ENCODE measurements around the gene ZNF625.
"Not testable (repeated sequence)": the region's sequence is repeated elsewhere in the genome, so short reads cannot be mapped to it uniquely, and the experiment has no call there.

ZNF625 gene

GRCh38 chr19:12137221-12137940 lies 19.2 kb downstream of the ZNF625 start:
- DNase-seq, result no peak

DNA sequence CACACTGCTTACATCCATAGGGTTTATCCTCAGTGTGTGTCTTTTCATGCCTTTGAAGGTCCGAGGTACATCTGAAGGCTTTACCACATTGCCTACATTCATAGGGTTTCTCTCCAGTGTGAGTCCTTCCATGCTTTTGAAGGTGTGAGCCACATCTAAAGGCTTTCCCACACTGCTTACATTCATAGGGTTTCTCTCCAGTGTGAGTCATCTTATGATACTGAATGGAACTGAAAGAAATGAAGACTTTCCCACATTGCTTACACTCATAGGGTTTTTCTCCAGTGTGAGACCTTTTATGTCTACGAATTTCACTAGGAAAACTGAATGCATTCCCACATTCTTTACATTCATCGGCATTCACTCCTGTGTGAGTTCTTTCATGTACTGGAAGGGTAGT lies 23.5 kb downstream of the ZNF625 start:
- DNase-seq, result no peak

DNA sequence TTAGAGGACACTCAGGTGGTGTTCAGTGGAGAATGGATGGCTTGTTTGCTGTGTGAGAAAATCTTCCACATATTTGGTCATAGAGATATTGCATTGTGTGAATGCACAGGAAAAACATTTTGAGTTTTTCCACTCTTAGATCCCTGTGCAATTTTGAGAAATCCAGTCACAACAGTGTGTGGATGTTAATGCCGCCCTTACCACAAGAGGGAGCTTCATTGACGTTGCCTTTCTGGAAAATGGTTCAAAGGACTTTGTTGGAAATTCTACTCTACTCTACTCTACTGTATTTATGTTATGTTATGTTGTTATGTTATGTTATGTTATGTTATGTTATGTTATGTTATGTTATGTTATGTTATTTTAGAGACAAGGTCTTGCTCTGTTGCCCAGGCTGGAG lies 29.8 kb downstream of the ZNF625 start:
- DNase-seq, result no peak

- no peak for DNase-seq
Observed at GRCh38 chr19:12117201-12117970, 39.1 kb downstream of the ZNF625 start.

DNA sequence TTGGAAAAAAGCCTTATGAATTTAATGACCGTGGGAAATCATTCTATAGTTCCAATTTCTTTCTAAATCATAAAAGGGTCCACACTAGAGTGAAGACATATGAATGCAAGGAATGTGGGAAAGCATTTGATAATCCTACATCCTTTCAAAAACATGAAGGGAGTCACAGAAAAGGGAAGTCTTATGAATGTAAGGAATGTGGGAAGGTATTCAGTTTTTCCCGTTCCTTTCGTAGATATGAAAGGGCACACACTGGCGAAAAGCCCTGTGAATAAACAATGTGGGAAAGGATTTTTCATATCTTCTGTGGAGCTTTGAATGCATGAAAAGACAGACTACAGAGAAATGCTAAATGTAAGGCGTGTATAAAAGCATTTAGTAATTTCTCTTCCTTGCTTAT lies 43.4 kb downstream of the ZNF625 start:
- no peak for DNase-seq

- no peak for DNase-seq
Observed at GRCh38 chr19:12112701-12113100, 43.8 kb downstream of the ZNF625 start.

- no peak for DNase-seq
Observed at GRCh38 chr19:12111943-12112637, 44.4 kb downstream of the ZNF625 start.

- no peak for DNase-seq
Observed at GRCh38 chr19:12111176-12111575, 45.4 kb downstream of the ZNF625 start.

- DNase-seq, result not testable (repeated sequence)
Observed at GRCh38 chr19:12103909-12104308, 52.6 kb downstream of the ZNF625 start.

DNA sequence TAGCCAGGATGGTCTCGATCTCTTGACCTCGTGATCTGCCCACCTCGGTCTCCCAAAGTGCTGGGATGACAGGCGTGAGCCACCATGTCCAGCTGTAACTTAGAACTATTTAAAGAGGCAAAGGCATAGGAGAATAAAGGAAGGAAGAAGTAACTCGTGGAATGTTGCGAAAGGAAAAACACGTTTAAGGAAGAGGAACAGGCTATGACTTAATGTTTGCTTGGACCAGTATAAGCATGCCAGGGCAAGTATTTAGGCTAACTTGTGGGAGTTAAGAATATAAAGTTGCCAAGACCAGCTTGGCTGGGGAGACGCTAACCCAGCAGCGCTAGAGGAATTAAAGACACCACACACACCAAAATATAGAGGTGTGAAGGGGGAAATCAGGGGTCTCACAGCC lies 58.5 kb downstream of the ZNF625 start:
- DNase-seq, result no peak

GRCh38 chr19:12095111-12095790 lies 61.3 kb downstream of the ZNF625 start:
- no peak for DNase-seq

Data from DMS79 treated with DMSO at 0.1 percent for 48 hours (cell line).